DOHH2 (cell line): Measurements from ENCODE around the gene CDK14.

Source experiments
- H3F3A ChIP-seq: fragments of 200-600 bp; sonication (generic), shearing (Covaris generic); 2 replicates; pipeline ENCODE4 v1.6.0; 2016; ENCODE audit warnings: antibody characterized with exemption, mild to moderate bottlenecking; ENCODE audit not compliant: control insufficient read depth, insufficient read depth
- H3K27ac ChIP-seq: fragments of 200-600 bp; sonication (generic); 2 replicates; pipeline ENCODE4 v1.5.1; 2014; ENCODE audit warnings: low read depth, mild to moderate bottlenecking, low read length, moderate library complexity
- H3K27me3 ChIP-seq: fragments of 200-600 bp; sonication (generic); 2 replicates; pipeline ENCODE4 v1.6.1; 2014; ENCODE audit warnings: mild to moderate bottlenecking, low read length, mixed read lengths; ENCODE audit not compliant: control insufficient read depth
- H3K36me3 ChIP-seq: fragments of 200-600 bp; sonication (generic); 2 replicates; pipeline ENCODE4 v1.6.1; 2014; ENCODE audit warnings: mild to moderate bottlenecking, low read length, moderate library complexity, mixed read lengths; ENCODE audit not compliant: control insufficient read depth
- H3K4me1 ChIP-seq: fragments of 200-600 bp; sonication (generic); 2 replicates; pipeline ENCODE4 v1.6.1; 2014; ENCODE audit warnings: mild to moderate bottlenecking, low read length, mixed read lengths; ENCODE audit not compliant: control insufficient read depth
- H3K4me2 ChIP-seq: fragments of 200-600 bp; sonication (generic); 2 replicates; pipeline ENCODE4 v1.6.0; 2014; ENCODE audit warnings: mild to moderate bottlenecking, low read length, moderate library complexity
- H3K4me3 ChIP-seq: fragments of 200-600 bp; sonication (generic); 2 replicates; pipeline ENCODE4 v1.5.1; 2014; ENCODE audit warnings: mild to moderate bottlenecking, low read length, mixed read lengths
- H3K79me2 ChIP-seq: fragments of 200-600 bp; sonication (generic); 2 replicates; pipeline ENCODE4 v1.6.1; 2014; ENCODE audit warnings: mild to moderate bottlenecking, low read length, mixed read lengths; ENCODE audit not compliant: control insufficient read depth
- H3K9me2 ChIP-seq: fragments of 200-600 bp; sonication (generic); replicated peaks from 2 replicates; pipeline ENCODE4 v1.6.1; 2014; ENCODE audit warnings: mild to moderate bottlenecking, low read length, mixed read lengths; ENCODE audit not compliant: control insufficient read depth
- H3K9me3 ChIP-seq: fragments of 200-600 bp; sonication (generic); 2 replicates; pipeline ENCODE4 v1.6.1; 2014; ENCODE audit warnings: antibody characterized with exemption, low read length, mixed read lengths; ENCODE audit not compliant: control insufficient read depth, insufficient read depth
- H4K20me1 ChIP-seq: fragments of 200-600 bp; sonication (generic); 2 replicates; pipeline ENCODE4 v1.6.0; 2014; ENCODE audit warnings: low read depth, mild to moderate bottlenecking, antibody characterized with exemption, low read length, moderate library complexity; ENCODE audit not compliant: control insufficient read depth, insufficient read depth
- CTCF ChIP-seq: fragments of 200-600 bp; sonication (generic); IDR thresholded peaks from one replicate; pipeline ENCODE4 v1.5.1; 2014; ENCODE audit warnings: antibody characterized with exemption, mild to moderate bottlenecking, low read depth, low read length; ENCODE audit not compliant: poor library complexity, severe bottlenecking
- EZH2phosphoT487 ChIP-seq: fragments of 200-600 bp; sonication (generic); IDR thresholded peaks from 2 replicates; pipeline ENCODE4 v1.6.1; 2017; ENCODE audit warnings: borderline replicate concordance, mild to moderate bottlenecking, antibody characterized with exemption, low read length, moderate library complexity, mixed read lengths

The CDK14 gene

GRCh38 chr7:90692396-90692795, 96.3 kb downstream of the CDK14 start:
- Histone ChIP-seq H3K9me3 (no peaks in the 10 kb centered on the region), H3K9me2 (no peaks in the 10 kb centered on the region), H3K79me2 (no peaks in the 10 kb centered on the region), H3K27ac (no peak overlapping the region), H3F3A (no peaks in the 10 kb centered on the region), H4K20me1 (no peaks in the 10 kb centered on the region), H3K36me3 (no peaks in the 10 kb centered on the region), H3K4me1 (peaks cover 22% of the 10 kb centered on the region), H3K4me2 (no peak overlapping the region), H3K4me3 (no peak overlapping the region), H3K27me3 (no peaks in the 10 kb centered on the region)
- no peak for TF ChIP-seq EZH2phosphoT487
- TF ChIP-seq CTCF = no peak

- Histone ChIP-seq H3K4me2 (no peak overlapping the region), H3F3A (no peaks in the 10 kb centered on the region), H3K9me2 (no peaks in the 10 kb centered on the region), H3K36me3 (no peaks in the 10 kb centered on the region), H3K9me3 (no peaks in the 10 kb centered on the region), H3K79me2 (no peaks in the 10 kb centered on the region), H3K4me3 (no peak overlapping the region), H3K27me3 (no peaks in the 10 kb centered on the region), H3K4me1 (peaks cover 19% of the 10 kb centered on the region), H3K27ac (no peak overlapping the region), H4K20me1 (no peaks in the 10 kb centered on the region)
- no peak for TF ChIP-seq CTCF
Measured at GRCh38 chr7:90692947-90693346, 96.8 kb downstream of the CDK14 start.

- H3K4me1 ChIP-seq = peaks cover 25% of the 10 kb centered on the region
- no peak overlapping the region for H3K27ac ChIP-seq
- H3K36me3 ChIP-seq = no peaks in the 10 kb centered on the region
- no peaks in the 10 kb centered on the region for H4K20me1 ChIP-seq
- TF ChIP-seq CTCF (no peak), EZH2phosphoT487 (no peak)
- H3K79me2 ChIP-seq = no peaks in the 10 kb centered on the region
- no peaks in the 10 kb centered on the region for H3K9me2 ChIP-seq
- no peaks in the 10 kb centered on the region for H3F3A ChIP-seq
- H3K9me3 ChIP-seq = no peaks in the 10 kb centered on the region
- H3K4me2 ChIP-seq = no peak overlapping the region
- no peaks in the 10 kb centered on the region for H3K27me3 ChIP-seq
- no peak overlapping the region for H3K4me3 ChIP-seq
Measured at GRCh38 chr7:90693939-90694338, 97.8 kb downstream of the CDK14 start.

- no peaks in the 10 kb centered on the region for H3K9me3 ChIP-seq
- no peak for TF ChIP-seq EZH2phosphoT487
- H3K4me2 ChIP-seq = peak overlapping the region; percentile 11; the same call in 1 of the 2 replicates
- no peak overlapping the region for H3K4me3 ChIP-seq
- H3K79me2 ChIP-seq = no peaks in the 10 kb centered on the region
- no peaks in the 10 kb centered on the region for H4K20me1 ChIP-seq
- H3K27me3 ChIP-seq = no peaks in the 10 kb centered on the region
- no peak overlapping the region for H3K27ac ChIP-seq
- H3K9me2 ChIP-seq = no peaks in the 10 kb centered on the region
- H3F3A ChIP-seq = peaks cover 5% of the 10 kb centered on the region; the same call in 1 of the 2 replicates
- no peaks in the 10 kb centered on the region for H3K36me3 ChIP-seq
- H3K4me1 ChIP-seq = peaks cover 36% of the 10 kb centered on the region
Measured at GRCh38 chr7:90698616-90699015, 102.5 kb downstream of the CDK14 start.
